LoVo (cell line): Measurements from ENCODE around the gene CPLX3.

Source experiments
- DNase-seq: peaks from one replicate; pipeline ENCODE4 v3.0.0-alpha.2; 2016; ENCODE audit warnings: low spot score

Gene CPLX3

GRCh38 chr15:74873036-74873755, 46.8 kb downstream of the CPLX3 start, which contains the start of gene SCAMP2:
Gene SCAMP2 (minus strand): TSS chr15:74873365. CDS start chr15:74873255, 110 bp downstream.
- peak; percentile 96 for DNase-seq

- DNase-seq: peak; percentile 27
Measured at GRCh38 chr15:74873756-74874424, 47.5 kb downstream of the CPLX3 start.

- no peak for DNase-seq
Measured at GRCh38 chr15:74878273-74878672, 51.8 kb downstream of the CPLX3 start.
